Activated CD8-positive, alpha-beta memory T cell treated with anti-CD3 and anti-CD28 coated beads, Interleukin-2, amount 50 U/mL, for 24 hours (primary cell): ENCODE results near the gene NAA60.
A peak's percentile ranks its signal among the peaks of the same experiment; 100 is the strongest.

Experiments
- DNase-seq: peaks from one replicate; pipeline ENCODE4 v3.0.0-alpha.2; 2020; ENCODE audit errors: extremely low read depth

NAA60 gene

DNA sequence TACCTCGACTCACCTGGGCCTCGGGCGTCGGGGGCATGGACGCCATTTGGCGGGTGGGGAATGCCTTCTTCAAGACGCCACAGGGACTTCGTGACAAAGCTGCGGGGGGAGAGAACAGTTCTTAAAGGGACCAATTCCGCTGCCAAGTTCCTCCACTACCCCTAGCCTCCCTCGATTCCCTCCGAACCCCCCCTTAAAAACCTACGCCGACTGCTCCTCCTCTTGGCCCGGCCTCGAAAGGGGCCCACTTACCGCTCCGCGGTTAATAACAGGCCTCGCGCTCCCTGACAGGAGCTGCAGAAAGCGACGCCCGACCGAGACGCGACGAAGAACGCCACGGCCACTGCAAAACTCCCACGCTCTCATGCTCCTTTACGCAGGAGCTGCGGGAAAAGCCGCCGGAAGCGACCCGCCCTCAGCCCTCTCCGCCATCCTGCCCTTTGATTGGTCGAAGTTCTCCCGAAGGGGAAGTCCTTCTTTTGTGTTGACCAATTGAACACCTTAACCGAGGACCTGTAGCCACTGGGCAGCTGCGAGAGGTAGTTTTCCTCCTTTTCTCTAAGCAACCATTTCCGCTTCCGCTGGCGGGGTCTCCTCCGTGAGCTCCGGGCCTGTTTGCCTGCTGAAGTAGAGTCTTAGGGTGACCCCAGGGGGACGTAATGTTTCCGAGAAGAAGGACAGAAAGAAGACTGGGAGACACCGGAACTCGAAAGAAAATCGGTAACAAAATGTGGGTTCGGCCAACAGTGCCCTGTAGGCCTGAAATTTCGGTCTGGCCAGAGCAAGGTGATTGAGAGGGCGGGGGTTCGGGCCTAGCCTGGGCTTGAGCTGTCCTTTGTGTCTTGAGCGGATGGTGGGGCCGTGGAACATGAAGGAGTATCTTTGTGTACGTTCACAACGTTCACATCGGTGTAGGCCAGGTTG lies at the start of gene NAA60, which contains the start of gene ZNF597:
Gene NAA60, plus strand, starts transcription at position 573 of the 924 bp plus-strand sequence. CDS start 32,548 bp downstream, outside the sequence.
Gene ZNF597, minus strand, starts transcription at position 397 of the 924 bp plus-strand sequence. Its CDS starts 351 bp downstream, at position 46.
- peak; percentile 47 for DNase-seq

- no peak for DNase-seq
Observed at GRCh38 chr16:3400446-3400778, 43.1 kb upstream of the NAA60 start.

GRCh38 chr16:3400779-3401688 lies 42.4 kb upstream of the NAA60 start, which contains the start of the genes ZNF174 and ZSCAN32:
Gene ZNF174, plus strand, starts transcription at chr16:3401215. Its CDS starts 790 bp downstream, at chr16:3402005.
Gene ZSCAN32, minus strand, starts transcription at chr16:3401004. Its CDS starts 3,447 bp downstream, at chr16:3397557.
- peak; percentile 99 for DNase-seq

DNA sequence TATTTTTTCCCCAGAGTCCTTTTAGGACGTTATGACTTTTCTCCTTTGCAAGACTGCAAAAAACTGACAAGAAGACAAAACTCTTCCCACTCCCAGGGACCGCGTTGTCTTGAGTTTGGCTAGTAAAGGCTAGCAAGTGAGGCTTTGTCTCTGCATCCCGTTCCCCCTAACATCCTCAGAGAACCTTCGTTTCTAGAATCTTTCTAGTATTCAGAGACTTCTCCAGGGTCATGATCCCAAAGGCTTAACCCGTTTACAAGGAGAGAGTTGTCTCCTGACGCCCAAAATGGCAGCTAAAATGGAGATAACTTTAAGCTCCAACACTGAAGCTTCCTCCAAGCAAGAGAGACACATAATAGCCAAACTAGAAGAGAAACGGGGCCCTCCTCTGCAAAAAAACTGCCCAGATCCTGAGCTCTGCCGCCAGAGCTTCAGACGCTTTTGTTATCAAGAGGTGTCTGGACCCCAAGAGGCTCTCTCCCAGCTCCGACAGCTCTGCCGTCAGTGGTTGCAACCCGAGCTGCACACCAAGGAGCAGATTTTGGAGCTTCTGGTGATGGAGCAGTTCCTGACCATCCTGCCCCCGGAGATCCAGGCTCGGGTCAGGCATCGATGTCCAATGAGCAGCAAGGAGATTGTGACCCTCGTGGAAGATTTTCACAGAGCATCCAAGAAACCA lies 41.6 kb upstream of the NAA60 start:
- no peak for DNase-seq

- DNase-seq, result no peak
Observed at GRCh38 chr16:3408561-3409197, 34.8 kb upstream of the NAA60 start.

DNA sequence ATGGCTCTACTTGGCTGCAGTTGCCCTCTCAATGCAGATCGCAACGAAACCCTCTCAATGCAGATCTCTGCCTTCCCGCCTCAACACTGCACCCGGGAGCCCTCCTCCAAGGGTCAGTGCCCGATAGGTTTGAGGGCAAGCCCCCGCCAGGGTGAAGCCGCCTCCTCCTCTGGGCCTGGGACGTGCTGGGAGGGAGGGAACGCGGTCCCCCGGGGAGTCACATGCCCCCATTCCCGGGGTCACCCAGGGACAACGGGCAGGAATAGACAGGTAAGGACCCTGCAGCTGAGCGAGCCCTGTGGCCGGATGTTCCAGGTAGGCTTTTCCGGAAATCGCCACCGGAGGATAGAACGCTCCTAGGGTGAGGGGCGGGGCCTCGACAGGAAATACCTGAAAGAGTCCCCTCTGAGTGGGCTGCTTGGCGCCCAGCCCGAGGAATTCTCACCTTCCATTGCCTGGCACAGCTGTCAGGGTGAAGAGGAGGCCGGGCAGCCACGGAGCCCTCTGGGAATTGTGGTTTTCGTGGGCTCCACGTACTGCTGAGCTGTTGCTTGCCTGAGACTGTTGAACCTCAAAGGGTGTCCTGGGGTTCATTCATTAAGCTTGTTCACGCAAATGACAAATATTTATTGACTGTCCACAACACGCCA lies 29.6 kb upstream of the NAA60 start:
- no peak for DNase-seq

DNA sequence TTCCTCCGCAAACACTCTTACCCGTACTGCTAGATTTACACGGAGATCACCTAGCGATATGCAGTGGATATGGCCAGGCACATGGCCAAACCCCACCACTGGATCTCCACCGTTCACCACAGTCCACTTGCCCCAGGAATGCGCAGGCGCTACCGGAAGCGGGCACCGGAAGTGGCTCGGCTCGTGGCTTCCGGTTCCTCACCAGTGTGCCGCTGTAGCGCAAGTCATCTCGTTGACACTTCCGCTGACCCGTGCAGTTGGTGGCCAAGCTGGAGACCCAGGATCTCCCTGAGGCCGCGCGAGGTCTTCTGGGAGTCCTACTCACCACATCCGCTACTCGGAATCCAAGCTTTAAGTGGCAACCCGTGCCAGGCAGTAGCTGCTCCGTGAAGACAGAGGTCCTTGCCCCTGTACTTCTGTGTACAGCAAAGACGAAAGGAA lies 11.7 kb upstream of the NAA60 start:
- DNase-seq, result no peak

- no peak for DNase-seq
Observed at GRCh38 chr16:3434373-3434772, 9.1 kb upstream of the NAA60 start.

- no peak for DNase-seq
Observed at GRCh38 chr16:3439637-3440036, 3.8 kb upstream of the NAA60 start.

GRCh38 chr16:3444032-3444388 lies 530 bp downstream of the NAA60 start:
- DNase-seq, result no peak

DNA sequence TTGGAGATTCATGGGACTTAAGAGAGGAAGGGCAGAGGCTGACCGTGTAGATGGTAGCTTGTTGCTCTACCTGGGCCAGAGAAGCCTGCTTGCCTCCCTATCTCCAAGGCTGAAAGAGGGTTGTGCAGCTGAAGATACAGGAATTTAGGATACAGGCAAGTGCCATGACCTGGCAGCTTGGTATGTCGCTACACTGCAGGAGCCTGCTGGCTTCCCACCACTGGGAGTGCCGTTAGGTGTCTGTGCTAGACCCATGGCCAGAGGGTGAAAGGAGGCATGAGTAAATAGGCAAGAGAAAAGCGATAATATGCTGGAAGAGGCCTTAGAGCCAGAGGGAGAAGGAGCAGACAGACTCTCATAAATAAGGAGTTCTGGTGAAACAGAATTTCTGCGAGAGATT lies 10.6 kb downstream of the NAA60 start:
- no peak for DNase-seq

DNA sequence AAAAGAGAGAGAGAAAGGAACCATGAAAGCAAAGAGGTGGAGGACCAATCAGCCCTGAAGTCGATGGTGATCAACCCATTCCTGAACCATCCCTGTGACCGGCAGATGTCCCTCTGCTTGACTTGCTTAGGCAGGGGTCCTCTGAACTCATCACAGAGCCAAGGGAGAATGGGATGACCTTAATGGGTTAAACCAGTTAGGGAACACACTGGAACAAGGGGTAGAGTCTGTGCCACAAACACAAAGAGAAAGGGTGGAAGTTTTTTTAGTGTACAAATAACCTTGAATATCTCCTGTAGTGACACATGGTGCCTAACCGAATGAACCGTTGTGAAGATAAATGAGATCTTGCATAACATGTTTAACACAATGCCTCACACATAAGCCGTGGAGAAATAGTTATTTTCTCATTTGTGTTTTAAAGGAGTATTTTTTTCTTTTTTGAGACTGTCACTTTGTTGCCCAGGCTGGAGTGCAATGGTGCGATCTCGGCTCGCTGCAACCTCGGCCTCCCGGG lies 11.2 kb downstream of the NAA60 start:
- DNase-seq, result no peak

- peak; percentile 60 for DNase-seq
Observed at GRCh38 chr16:3457434-3458252, 14.2 kb downstream of the NAA60 start.

- DNase-seq, result no peak
Observed at GRCh38 chr16:3458278-3458851, 14.9 kb downstream of the NAA60 start.

DNA sequence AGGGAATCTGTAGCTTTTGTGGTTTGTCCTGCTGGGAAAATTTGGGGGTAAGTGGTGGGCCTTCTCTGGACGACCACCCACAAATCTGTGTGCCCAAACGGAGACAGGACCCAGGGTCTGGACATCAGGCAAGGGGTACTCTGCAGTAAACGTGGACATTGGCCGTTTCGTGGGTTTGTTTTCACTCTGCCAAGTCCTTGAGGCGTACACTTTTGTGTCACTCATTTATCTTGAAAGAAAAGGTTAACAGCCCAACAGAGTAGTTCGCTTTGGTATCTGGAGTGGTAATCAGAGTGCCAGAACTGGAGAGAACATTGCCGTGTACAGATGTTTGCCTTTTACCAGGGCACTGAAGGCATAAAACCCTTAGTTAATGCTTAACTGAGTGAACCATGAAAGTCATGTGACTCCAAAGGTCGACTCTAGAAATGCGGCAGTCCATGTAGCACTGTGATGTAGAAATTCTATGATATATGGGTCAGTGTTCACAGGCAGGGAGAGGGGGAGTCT lies 15.4 kb downstream of the NAA60 start:
- DNase-seq, result no peak

DNA sequence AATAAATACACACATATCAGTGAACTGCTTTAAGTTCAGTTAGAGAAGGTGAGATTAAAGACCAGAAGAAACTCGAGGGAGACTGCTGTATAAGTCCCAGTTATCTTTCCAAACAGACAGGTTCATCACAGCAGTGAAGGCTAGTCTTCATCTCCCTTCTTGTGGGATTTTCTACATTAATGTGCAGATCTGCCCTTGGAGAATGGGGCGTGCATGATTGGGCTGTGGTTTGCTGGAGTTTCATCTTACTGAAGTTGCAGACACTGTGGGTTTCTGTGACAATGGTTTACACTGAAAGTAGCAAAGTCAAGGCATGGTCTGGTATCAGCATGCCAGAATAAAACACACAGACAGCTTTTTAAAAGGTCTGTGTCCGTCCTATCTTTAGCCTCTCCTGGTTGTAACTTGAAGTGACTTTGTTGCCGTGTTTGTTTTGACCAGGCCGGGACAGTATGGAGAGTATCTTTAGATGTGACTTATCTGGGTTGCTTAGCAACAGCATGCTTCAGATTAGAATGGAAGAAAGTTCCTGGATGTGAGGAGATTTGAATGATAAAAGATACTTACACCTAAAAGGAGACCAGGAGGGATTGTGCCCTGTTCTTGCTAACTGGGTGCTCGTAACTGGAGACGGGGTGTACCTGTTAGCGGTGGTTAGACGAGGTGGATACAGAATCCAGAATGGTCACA lies 16.1 kb downstream of the NAA60 start:
- DNase-seq, result no peak

- DNase-seq, result no peak
Observed at GRCh38 chr16:3460121-3460520, 16.6 kb downstream of the NAA60 start.

DNA sequence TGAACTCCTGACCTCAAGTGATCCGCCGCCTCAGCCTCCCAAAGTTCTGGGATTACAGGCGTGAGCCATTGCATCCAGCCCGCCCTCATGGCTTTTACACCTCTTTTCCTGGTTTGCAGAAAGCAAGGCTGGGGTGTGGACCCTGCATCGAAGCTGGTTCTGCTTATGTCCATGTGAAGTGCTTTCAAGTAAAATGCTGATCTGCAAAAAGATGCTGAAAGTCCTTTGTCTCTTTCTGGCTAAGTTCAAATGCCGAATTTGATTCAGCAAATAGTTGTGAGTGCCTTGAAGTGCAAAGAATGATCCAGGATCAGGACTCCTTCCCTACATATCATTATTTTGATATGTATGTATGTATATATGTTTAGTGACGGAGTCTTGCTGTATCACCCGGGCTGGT lies 17.1 kb downstream of the NAA60 start:
- no peak for DNase-seq
